GM12878 (cell line): Measurements from ENCODE around the gene BRAT1. TPM values are rescaled to one million over a fixed set of nuclear protein-coding genes. Genes with fewer than 3 reads are reported as not detected.

Experiments
- ATAC-seq: fragments of 200-7000 bp; cut with Tn5 transposase; 3 replicates; pipeline ENCODE4 v1.9.1; 2020; ENCODE audit warnings: mild to moderate bottlenecking, moderate library complexity
- BruUV-seq: library from RNA; stranded (reverse); fragments of 400-500 nt; replicated peaks from 2 replicates; lab custom pipeline; 2021; lab: Mats Ljungman, UMichigan
- CTCF ChIA-PET: fragments of 300-600 bp; sonication (Branson Sonifier 250); formaldehyde crosslinking; extraction: SDS; loops from one replicate; lab custom pipeline; 2021; ENCODE audit warnings: inconsistent platforms; lab: Yijun Ruan, JAX
- POLR2A ChIA-PET: fragments of 350-600 bp; formaldehyde crosslinking; extraction: SDS; loops from one replicate; lab custom pipeline; 2021; ENCODE audit warnings: inconsistent platforms; lab: Charles Lee
- RAD21 ChIA-PET: fragments of 300-600 bp; sonication (Branson Sonifier 250); formaldehyde crosslinking; loops from one replicate; lab custom pipeline; 2023; ENCODE audit warnings: antibody characterized with exemption; ENCODE audit not compliant: unreplicated experiment; lab: Charles Lee
- SMC1A ChIA-PET: fragments of 300-600 bp; sonication (Branson Sonifier 250); formaldehyde crosslinking; loops from one replicate; lab custom pipeline; 2023; ENCODE audit not compliant: unreplicated experiment, uncharacterized antibody; lab: Charles Lee
- DNase-seq: peaks from one replicate; pipeline ENCODE4 v3.0.0-alpha.2; 2011; ENCODE audit warnings: low read depth, low spot score
- FAIRE-seq: peaks from 3 replicates; lab custom pipeline; 2011; peaks lifted over from hg19 to GRCh38; lab: Jason Lieb, UNC
- H2AFZ ChIP-seq: 2 replicates; pipeline ENCODE4 v1.6.0; 2011; ENCODE audit warnings: low read depth, low read length, control low read depth; ENCODE audit not compliant: control insufficient read depth
- H3K27ac ChIP-seq: 2 replicates; pipeline ENCODE4 v1.5.1; 2011; ENCODE audit warnings: control low read depth; ENCODE audit not compliant: control insufficient read depth, insufficient read depth
- H3K27me3 ChIP-seq, 2 experiments: replicated peaks in 1 of 2; 2 replicates each; pipeline versions ENCODE4 v1.6.0 to v1.6.1; 2011; ENCODE audit warnings: low read length in 1 of 2; ENCODE audit not compliant: control insufficient read depth in 2 of 2, insufficient read depth in 2 of 2
- H3K36me3 ChIP-seq, 2 experiments: 2 replicates each; pipeline ENCODE4 v1.5.1; 2011; ENCODE audit warnings: low read length in 1 of 2; ENCODE audit not compliant: control insufficient read depth in 2 of 2, insufficient read depth in 2 of 2
- H3K4me1 ChIP-seq: 2 replicates; pipeline ENCODE4 v1.6.1; 2011; ENCODE audit warnings: mild to moderate bottlenecking, low read length, moderate library complexity, mixed read lengths; ENCODE audit not compliant: control insufficient read depth, insufficient read depth
- H3K4me2 ChIP-seq: 2 replicates; pipeline ENCODE4 v1.6.0; 2011; ENCODE audit warnings: control low read depth; ENCODE audit not compliant: control insufficient read depth, insufficient read depth
- H3K4me3 ChIP-seq: fragments of 200-600 bp; sonication (generic); 2 replicates; pipeline ENCODE4 v1.5.1; 2016
- H3K79me2 ChIP-seq: 2 replicates; pipeline ENCODE4 v1.6.0; 2011; ENCODE audit warnings: low read length; ENCODE audit not compliant: control insufficient read depth, insufficient read depth
- H3K9ac ChIP-seq: 2 replicates; pipeline ENCODE4 v1.8.0; 2011; ENCODE audit warnings: low read length, control low read depth, mixed read lengths; ENCODE audit not compliant: control insufficient read depth, insufficient read depth
- H3K9me3 ChIP-seq: replicated peaks from 3 replicates; pipeline ENCODE4 v1.5.1; 2011; ENCODE audit warnings: mild to moderate bottlenecking, low read length; ENCODE audit not compliant: control insufficient read depth, insufficient read depth
- H4K20me1 ChIP-seq: 2 replicates; pipeline ENCODE4 v1.6.0; 2011; ENCODE audit not compliant: control insufficient read depth, insufficient read depth
- CUX1 ChIP-seq: IDR thresholded peaks from 2 replicates; pipeline ENCODE4 v1.6.1; 2012; ENCODE audit warnings: improper control_type of control experiment, low read depth, low read length; ENCODE audit not compliant: insufficient replicate concordance
- PBX3 ChIP-seq: IDR thresholded peaks from 2 replicates; pipeline ENCODE4 v1.6.1; 2011; ENCODE audit warnings: mild to moderate bottlenecking, low read depth, low read length, moderate library complexity; ENCODE audit not compliant: insufficient replicate concordance
- RBBP5 ChIP-seq: fragments of 200-600 bp; sonication (generic); conservative IDR thresholded peaks from 2 replicates; pipeline ENCODE4 v1.6.1; 2016
- WGBS: methylation state at CpG from one replicate; pipeline ENCODE4 v1.1.6; 2016; ENCODE audit warnings: low lambda C conversion rate; ENCODE audit not compliant: insufficient replicate concordance, insufficient coverage; ENCODE audit errors: missing lambda C conversion rate; 5-methylcytosine and 5-hydroxymethylcytosine counted together
- in situ Hi-C: fragments of 300-500 bp; cut with MboI; formaldehyde crosslinking; loops from 9 replicates; pipeline ENCODE4 v1.14.3; 2018; ENCODE audit warnings: mixed read lengths
- intact Hi-C: fragments of 100-400 bp; cut with micrococcal nuclease; formaldehyde crosslinking; loops from one replicate; pipeline ENCODE4 v1.14.2; 2022; ENCODE audit not compliant: unreplicated experiment
- polyA plus RNA-seq, 11 experiments: library from polyadenylated mRNA; depleted of rRNA in 4 of 11; unstranded in 6 of 11; stranded (reverse) in 5 of 11; fragments of >200 nt; fragmentation: Nextera tagmentation in 4 of 11; fragmentation: Illumina TruSeq in 1 of 11; extraction: Ambion mirVana in 4 of 11; extraction: Trizol in 1 of 11; gene quantifications; 1 replicate in 1 of 11; 2 replicates in 10 of 11; pipeline versions ENCODE4 v1.2.1 to v1.2.3, GENCODE V29; 2011 to 2016; ENCODE audit warnings: inconsistent platforms in 2 of 11, missing spikeins in 2 of 11, low read depth in 1 of 11
- total RNA-seq, 4 experiments: library from RNA; depleted of rRNA in 3 of 4; stranded (reverse); fragments of >200 nt in 3 of 4; fragmentation: Illumina TruSeq in 1 of 4; extraction: Trizol in 1 of 4; gene quantifications; 2 replicates each; pipeline versions ENCODE4 v1.2.1 to v1.2.3, GENCODE V29; 2013 to 2021
- TF ChIP-seq, protein P1 (sequence below): IDR thresholded peaks from 2 replicates; pipeline ENCODE4 v1.6.1; 2012; ENCODE audit warnings: low read length, inconsistent platforms
- TF ChIP-seq, protein P2 (sequence below): fragments of 450-650 bp; formaldehyde crosslinking; IDR thresholded peaks from 2 replicates; pipeline ENCODE4 v1.4.0; 2020; ENCODE audit warnings: mild to moderate bottlenecking, moderate library complexity
- TF ChIP-seq, protein P3 (sequence below): fragments of 450-650 bp; formaldehyde crosslinking; IDR thresholded peaks from 2 replicates; pipeline ENCODE4 v1.4.0; 2022; ENCODE audit warnings: mild to moderate bottlenecking, moderate library complexity

BRAT1 gene
- total and polyA plus RNA-seq, 10 of the 15 experiments (the other 5 are each of a cell fraction or from before 2014, with no cell fraction given) = 0.13 to 53.3 (median 16.0) TPM

- intact Hi-C loops (no loop called here), in situ Hi-C loops (no loop called here)
- H3K79me2 ChIP-seq = no peaks in the 10 kb centered on the region
- H2AFZ ChIP-seq = 0 out of 2 replicates have a peak overlapping the region, but pooled peaks have one; percentile 19
- POLR2A ChIA-PET = no interaction called here
- H3K4me2 ChIP-seq = no peak overlapping the region
- 69% methylated on average over 23 of the region's 23 CpGs for WGBS
- RAD21 ChIA-PET = interaction anchor here (1.4 kb wide), 1 partner anchor 11 kb away, joined by 3 read pairs; no protein-coding TSS in a partner anchor
- no TSS peak for BruUV-seq
- H3K4me3 ChIP-seq = no peak overlapping the region
- no peaks in the 10 kb centered on the region for H4K20me1 ChIP-seq
- no peak overlapping the region for H3K27ac ChIP-seq
- DNase-seq = no peak
- no peaks in the 10 kb centered on the region for H3K27me3 ChIP-seq
- peaks cover 38% of the 10 kb centered on the region for H3K4me1 ChIP-seq
- no peaks in the 10 kb centered on the region for H3K9me3 ChIP-seq
- CTCF ChIA-PET = no interaction called here
- ATAC-seq = no peak
- FAIRE-seq = no peak
- no peaks in the 10 kb centered on the region for H3K36me3 ChIP-seq
- SMC1A ChIA-PET = interaction anchor here (0.6 kb wide), 1 partner anchor 152 kb away, joined by 4 read pairs; no protein-coding TSS in a partner anchor
- no peak overlapping the region for H3K9ac ChIP-seq
- TF ChIP-seq, protein P1, sequence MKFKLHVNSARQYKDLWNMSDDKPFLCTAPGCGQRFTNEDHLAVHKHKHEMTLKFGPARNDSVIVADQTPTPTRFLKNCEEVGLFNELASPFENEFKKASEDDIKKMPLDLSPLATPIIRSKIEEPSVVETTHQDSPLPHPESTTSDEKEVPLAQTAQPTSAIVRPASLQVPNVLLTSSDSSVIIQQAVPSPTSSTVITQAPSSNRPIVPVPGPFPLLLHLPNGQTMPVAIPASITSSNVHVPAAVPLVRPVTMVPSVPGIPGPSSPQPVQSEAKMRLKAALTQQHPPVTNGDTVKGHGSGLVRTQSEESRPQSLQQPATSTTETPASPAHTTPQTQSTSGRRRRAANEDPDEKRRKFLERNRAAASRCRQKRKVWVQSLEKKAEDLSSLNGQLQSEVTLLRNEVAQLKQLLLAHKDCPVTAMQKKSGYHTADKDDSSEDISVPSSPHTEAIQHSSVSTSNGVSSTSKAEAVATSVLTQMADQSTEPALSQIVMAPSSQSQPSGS = no peak
- TF ChIP-seq, protein P2, sequence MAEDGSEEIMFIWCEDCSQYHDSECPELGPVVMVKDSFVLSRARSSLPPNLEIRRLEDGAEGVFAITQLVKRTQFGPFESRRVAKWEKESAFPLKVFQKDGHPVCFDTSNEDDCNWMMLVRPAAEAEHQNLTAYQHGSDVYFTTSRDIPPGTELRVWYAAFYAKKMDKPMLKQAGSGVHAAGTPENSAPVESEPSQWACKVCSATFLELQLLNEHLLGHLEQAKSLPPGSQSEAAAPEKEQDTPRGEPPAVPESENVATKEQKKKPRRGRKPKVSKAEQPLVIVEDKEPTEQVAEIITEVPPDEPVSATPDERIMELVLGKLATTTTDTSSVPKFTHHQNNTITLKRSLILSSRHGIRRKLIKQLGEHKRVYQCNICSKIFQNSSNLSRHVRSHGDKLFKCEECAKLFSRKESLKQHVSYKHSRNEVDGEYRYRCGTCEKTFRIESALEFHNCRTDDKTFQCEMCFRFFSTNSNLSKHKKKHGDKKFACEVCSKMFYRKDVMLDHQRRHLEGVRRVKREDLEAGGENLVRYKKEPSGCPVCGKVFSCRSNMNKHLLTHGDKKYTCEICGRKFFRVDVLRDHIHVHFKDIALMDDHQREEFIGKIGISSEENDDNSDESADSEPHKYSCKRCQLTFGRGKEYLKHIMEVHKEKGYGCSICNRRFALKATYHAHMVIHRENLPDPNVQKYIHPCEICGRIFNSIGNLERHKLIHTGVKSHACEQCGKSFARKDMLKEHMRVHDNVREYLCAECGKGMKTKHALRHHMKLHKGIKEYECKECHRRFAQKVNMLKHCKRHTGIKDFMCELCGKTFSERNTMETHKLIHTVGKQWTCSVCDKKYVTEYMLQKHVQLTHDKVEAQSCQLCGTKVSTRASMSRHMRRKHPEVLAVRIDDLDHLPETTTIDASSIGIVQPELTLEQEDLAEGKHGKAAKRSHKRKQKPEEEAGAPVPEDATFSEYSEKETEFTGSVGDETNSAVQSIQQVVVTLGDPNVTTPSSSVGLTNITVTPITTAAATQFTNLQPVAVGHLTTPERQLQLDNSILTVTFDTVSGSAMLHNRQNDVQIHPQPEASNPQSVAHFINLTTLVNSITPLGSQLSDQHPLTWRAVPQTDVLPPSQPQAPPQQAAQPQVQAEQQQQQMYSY (CRISPR knock-in tag) = no peak
- TF ChIP-seq PBX3 (no peak), CUX1 (no peak), RBBP5 (no peak)
- TF ChIP-seq, protein P3, sequence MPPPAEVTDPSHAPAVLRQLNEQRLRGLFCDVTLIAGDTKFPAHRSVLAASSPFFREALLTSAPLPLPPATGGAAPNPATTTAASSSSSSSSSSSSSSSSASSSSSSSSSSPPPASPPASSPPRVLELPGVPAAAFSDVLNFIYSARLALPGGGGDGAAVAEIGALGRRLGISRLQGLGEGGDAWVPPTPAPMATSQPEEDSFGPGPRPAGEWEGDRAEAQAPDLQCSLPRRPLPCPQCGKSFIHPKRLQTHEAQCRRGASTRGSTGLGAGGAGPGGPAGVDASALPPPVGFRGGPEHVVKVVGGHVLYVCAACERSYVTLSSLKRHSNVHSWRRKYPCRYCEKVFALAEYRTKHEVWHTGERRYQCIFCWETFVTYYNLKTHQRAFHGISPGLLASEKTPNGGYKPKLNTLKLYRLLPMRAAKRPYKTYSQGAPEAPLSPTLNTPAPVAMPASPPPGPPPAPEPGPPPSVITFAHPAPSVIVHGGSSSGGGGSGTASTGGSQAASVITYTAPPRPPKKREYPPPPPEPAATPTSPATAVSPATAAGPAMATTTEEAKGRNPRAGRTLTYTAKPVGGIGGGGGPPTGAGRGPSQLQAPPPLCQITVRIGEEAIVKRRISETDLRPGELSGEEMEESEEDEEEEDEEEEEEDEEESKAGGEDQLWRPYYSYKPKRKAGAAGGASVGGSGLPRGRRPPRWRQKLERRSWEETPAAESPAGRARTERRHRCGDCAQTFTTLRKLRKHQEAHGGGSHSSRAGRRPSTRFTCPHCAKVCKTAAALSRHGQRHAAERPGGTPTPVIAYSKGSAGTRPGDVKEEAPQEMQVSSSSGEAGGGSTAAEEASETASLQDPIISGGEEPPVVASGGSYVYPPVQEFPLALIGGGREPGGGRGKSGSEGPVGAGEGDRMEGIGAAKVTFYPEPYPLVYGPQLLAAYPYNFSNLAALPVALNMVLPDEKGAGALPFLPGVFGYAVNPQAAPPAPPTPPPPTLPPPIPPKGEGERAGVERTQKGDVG (CRISPR knock-in tag) = no peak
These were observed 45.9 kb downstream of the BRAT1 start for GRCh38 chr7:2509298-2509906.
